ENCODE results near the gene CAPZA3. TPM values are rescaled to one million over a fixed set of nuclear protein-coding genes. Genes with fewer than 3 reads are reported as not detected.
"Not testable (repeated sequence)": the region's sequence is repeated elsewhere in the genome, so short reads cannot be mapped to it uniquely, and the experiment has no call there.

CAPZA3 gene
- total and polyA plus RNA-seq, 2 donors (not counting 3 experiments of a cell fraction or from before 2014, with no cell fraction given), result not detected

DNA sequence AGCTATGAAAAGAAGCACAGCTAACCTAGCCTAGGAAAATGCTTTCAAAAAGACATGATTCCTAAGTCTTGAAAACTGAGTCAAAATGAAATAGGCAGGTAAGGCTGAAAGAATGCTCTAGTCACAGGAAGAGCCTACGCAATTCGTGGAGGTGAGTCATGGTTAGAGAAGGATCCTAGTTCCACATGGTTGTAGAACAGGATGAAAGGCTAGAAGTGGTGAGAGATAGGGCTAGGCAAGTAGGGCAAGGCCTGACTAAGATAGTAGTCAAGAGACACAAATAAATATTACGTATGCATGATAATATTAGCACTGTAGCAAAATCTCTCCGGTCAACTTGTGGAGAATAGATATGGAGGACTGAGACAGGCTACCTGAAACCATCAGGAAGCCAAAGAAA, 47.3 kb upstream of the CAPZA3 start:
- no peaks in the 10 kb centered on the region for H3K27me3 ChIP-seq (ENCODE audit: control insufficient read depth in 2 of 2, insufficient read depth in 2 of 2, low read length in 2 of 2)
- no peak overlapping the region for H3K4me3 ChIP-seq (replicated peaks in 1 of 3; ENCODE audit: insufficient read depth in 1 of 3, low read depth in 1 of 3, low read length in 3 of 3)
- dilution Hi-C loops (cut with MboI; ENCODE audit: extremely low pct_ligation_motif_present, low sequenced_read_pairs) (no loop called here), intact Hi-C loops (cut with micrococcal nuclease) (no loop called here)
- no peaks in the 10 kb centered on the region for H3K4me1 ChIP-seq (ENCODE audit: control insufficient read depth, extremely low read depth, insufficient read depth, low read length)
- H3K27ac ChIP-seq (ENCODE audit: insufficient read depth, low read depth, low read length), result no peak overlapping the region
- no peak overlapping the region for H2AFZ ChIP-seq (ENCODE audit: low read depth, low read length)
- no peaks in the 10 kb centered on the region for H3K9me1 ChIP-seq (replicated peaks; ENCODE audit: control insufficient read depth, extremely low read depth, insufficient read depth, low read length)
- H3K79me2 ChIP-seq (ENCODE audit: control insufficient read depth, insufficient read depth, low read length), result no peaks in the 10 kb centered on the region
- H3K9ac ChIP-seq (replicated peaks; ENCODE audit: extremely low read depth, insufficient read depth, low read length), result no peak overlapping the region
- TF ChIP-seq MYC (IDR thresholded peaks at IDR 0.05; ENCODE audit: low read depth, low read length) (no peak), GATA2 (IDR thresholded peaks at IDR 0.05; ENCODE audit: insufficient read depth, insufficient read length, low read depth, low read length) (no peak), FOS (IDR thresholded peaks at IDR 0.05; ENCODE audit: borderline replicate concordance, insufficient read depth, low read length) (no peak), JUN (IDR thresholded peaks at IDR 0.05; ENCODE audit: borderline replicate concordance, insufficient read depth, insufficient read length, low read depth) (no peak), EZH2 (IDR thresholded peaks at IDR 0.05; ENCODE audit: borderline replicate concordance, low read depth, low read length, severe bottlenecking) (no peak), POLR2AphosphoS5 (IDR thresholded peaks at IDR 0.05; ENCODE audit: insufficient read depth, low read depth, low read length) (no peak), POLR2A (IDR thresholded peaks at IDR 0.05; ENCODE audit: low read depth, low read length) (no peak)
- TF ChIP-seq, protein P1, sequence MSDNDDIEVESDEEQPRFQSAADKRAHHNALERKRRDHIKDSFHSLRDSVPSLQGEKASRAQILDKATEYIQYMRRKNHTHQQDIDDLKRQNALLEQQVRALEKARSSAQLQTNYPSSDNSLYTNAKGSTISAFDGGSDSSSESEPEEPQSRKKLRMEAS (IDR thresholded peaks at IDR 0.05; ENCODE audit: insufficient read depth, insufficient read length), result no peak
- TF ChIP-seq, protein P2, sequence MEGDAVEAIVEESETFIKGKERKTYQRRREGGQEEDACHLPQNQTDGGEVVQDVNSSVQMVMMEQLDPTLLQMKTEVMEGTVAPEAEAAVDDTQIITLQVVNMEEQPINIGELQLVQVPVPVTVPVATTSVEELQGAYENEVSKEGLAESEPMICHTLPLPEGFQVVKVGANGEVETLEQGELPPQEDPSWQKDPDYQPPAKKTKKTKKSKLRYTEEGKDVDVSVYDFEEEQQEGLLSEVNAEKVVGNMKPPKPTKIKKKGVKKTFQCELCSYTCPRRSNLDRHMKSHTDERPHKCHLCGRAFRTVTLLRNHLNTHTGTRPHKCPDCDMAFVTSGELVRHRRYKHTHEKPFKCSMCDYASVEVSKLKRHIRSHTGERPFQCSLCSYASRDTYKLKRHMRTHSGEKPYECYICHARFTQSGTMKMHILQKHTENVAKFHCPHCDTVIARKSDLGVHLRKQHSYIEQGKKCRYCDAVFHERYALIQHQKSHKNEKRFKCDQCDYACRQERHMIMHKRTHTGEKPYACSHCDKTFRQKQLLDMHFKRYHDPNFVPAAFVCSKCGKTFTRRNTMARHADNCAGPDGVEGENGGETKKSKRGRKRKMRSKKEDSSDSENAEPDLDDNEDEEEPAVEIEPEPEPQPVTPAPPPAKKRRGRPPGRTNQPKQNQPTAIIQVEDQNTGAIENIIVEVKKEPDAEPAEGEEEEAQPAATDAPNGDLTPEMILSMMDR (IDR thresholded peaks at IDR 0.05; ENCODE audit: extremely low read depth in 1 of 2, insufficient read depth in 1 of 2, low read depth in 1 of 2, low read length in 2 of 2), result no peak
- BruUV-seq (replicated peaks), result no TSS peak
- no peaks in the 10 kb centered on the region for H4K20me1 ChIP-seq (replicated peaks; ENCODE audit: control insufficient read depth, extremely low read depth, insufficient read depth, low read length)
- no peaks in the 10 kb centered on the region for H3K36me3 ChIP-seq (ENCODE audit: control insufficient read depth in 2 of 2, extremely low read depth in 1 of 2, insufficient read depth in 2 of 2, low read length in 2 of 2)
- no peak overlapping the region for H3K4me2 ChIP-seq (ENCODE audit: insufficient read depth, low read length)
- ChIA-PET POLR2A (no interaction called here), CTCF (no interaction called here)
- H3K9me3 ChIP-seq (replicated peaks; ENCODE audit: control insufficient read depth, insufficient read depth, low read length), result no peaks in the 10 kb centered on the region
- FAIRE-seq (no peak), DNase-seq (ENCODE audit: low read depth, low spot score) (no peak)

DNA sequence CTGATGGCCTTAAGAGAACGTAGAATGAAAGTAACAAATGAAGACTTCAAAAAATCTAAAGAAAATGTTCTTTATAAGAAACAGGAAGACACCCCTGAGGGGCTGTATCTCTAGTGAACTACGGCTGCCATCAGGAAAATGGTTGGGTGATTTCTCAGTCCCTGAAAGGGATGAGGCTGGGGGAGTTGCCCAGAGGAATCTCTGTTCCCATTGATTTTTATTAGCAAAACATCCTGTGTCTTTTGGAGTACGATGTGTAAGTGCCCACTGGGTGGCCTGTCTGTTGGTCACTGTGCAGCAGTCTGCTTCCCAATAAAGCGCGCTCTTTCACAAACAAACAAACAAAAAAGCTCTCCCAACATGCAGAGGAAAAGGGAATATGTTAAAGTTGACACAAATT, 43.9 kb upstream of the CAPZA3 start:
- dilution Hi-C loops (cut with MboI; ENCODE audit: extremely low pct_ligation_motif_present, low sequenced_read_pairs); CTCF ChIA-PET; POLR2A ChIA-PET: not testable (repeated sequence)

More for the DNA sequence above, 43.9 kb upstream of the CAPZA3 start:
- BruUV-seq (replicated peaks); H3K9me1 ChIP-seq (replicated peaks; ENCODE audit: control insufficient read depth, extremely low read depth, insufficient read depth, low read length); H3K79me2 ChIP-seq (ENCODE audit: control insufficient read depth, insufficient read depth, low read length); H3K9ac ChIP-seq (replicated peaks; ENCODE audit: extremely low read depth, insufficient read depth, low read length); H3K27me3 ChIP-seq (ENCODE audit: control insufficient read depth in 2 of 2, insufficient read depth in 2 of 2, low read length in 2 of 2); H3K27ac ChIP-seq (ENCODE audit: insufficient read depth, low read depth, low read length); intact Hi-C loops (cut with micrococcal nuclease); H3K4me2 ChIP-seq (ENCODE audit: insufficient read depth, low read length); H3K36me3 ChIP-seq (ENCODE audit: control insufficient read depth in 2 of 2, extremely low read depth in 1 of 2, insufficient read depth in 2 of 2, low read length in 2 of 2); H3K9me3 ChIP-seq (replicated peaks; ENCODE audit: control insufficient read depth, insufficient read depth, low read length); H2AFZ ChIP-seq (ENCODE audit: low read depth, low read length); DNase-seq (ENCODE audit: low read depth, low spot score); H3K4me1 ChIP-seq (ENCODE audit: control insufficient read depth, extremely low read depth, insufficient read depth, low read length); FAIRE-seq; H3K4me3 ChIP-seq (replicated peaks in 1 of 3; ENCODE audit: insufficient read depth in 1 of 3, low read depth in 1 of 3, low read length in 3 of 3); H4K20me1 ChIP-seq (replicated peaks; ENCODE audit: control insufficient read depth, extremely low read depth, insufficient read depth, low read length): not testable (repeated sequence)
